Measurements from ENCODE around the gene GPR84.
A peak's percentile ranks its signal among the peaks of the same experiment; 100 is the strongest.

GPR84 gene

GRCh38 chr12:54364413-54364812 lies at the start of gene GPR84:
TSS of gene GPR84 (minus strand) at chr12:54364486. CDS start at chr12:54363851, 635 bp downstream.
- no peak for DNase-seq

GRCh38 chr12:54413284-54414190 lies 49.3 kb upstream of the GPR84 start:
- peak; percentile 81 for DNase-seq

- DNase-seq = no peak
Measured at GRCh38 chr12:54412786-54413185, 48.5 kb upstream of the GPR84 start.

GRCh38 chr12:54412348-54412747 lies 48.1 kb upstream of the GPR84 start:
- DNase-seq = no peak

GRCh38 chr12:54411391-54412241 lies 47.3 kb upstream of the GPR84 start:
- peak; percentile 70 for DNase-seq

GRCh38 chr12:54409267-54409666 lies 45.0 kb upstream of the GPR84 start:
- no peak for DNase-seq

- DNase-seq = no peak
Measured at GRCh38 chr12:54407183-54407905, 43.1 kb upstream of the GPR84 start.

GRCh38 chr12:54405573-54405972 lies 41.3 kb upstream of the GPR84 start:
- no peak for DNase-seq

- DNase-seq = no peak
Measured at GRCh38 chr12:54405106-54405505, 40.8 kb upstream of the GPR84 start.

GRCh38 chr12:54404061-54405004 lies 40.0 kb upstream of the GPR84 start:
- DNase-seq = peak; percentile 70

- no peak for DNase-seq
Measured at GRCh38 chr12:54401119-54401518, 36.8 kb upstream of the GPR84 start.

GRCh38 chr12:54398995-54399793 lies 34.9 kb upstream of the GPR84 start:
- DNase-seq = peak; percentile 95

- DNase-seq = no peak
Measured at GRCh38 chr12:54398218-54398617, 33.9 kb upstream of the GPR84 start.

GRCh38 chr12:54397157-54397556 lies 32.9 kb upstream of the GPR84 start:
- DNase-seq = no peak

GRCh38 chr12:54395545-54395944 lies 31.3 kb upstream of the GPR84 start:
- DNase-seq = no peak

- no peak for DNase-seq
Measured at GRCh38 chr12:54394986-54395385, 30.7 kb upstream of the GPR84 start.

- DNase-seq = no peak
Measured at GRCh38 chr12:54394281-54394719, 30.0 kb upstream of the GPR84 start.

GRCh38 chr12:54393743-54394142 lies 29.5 kb upstream of the GPR84 start:
- no peak for DNase-seq

- DNase-seq = no peak
Measured at GRCh38 chr12:54393207-54393609, 28.9 kb upstream of the GPR84 start.

- DNase-seq = no peak
Measured at GRCh38 chr12:54392485-54393206, 28.4 kb upstream of the GPR84 start.

All from activated T-cell treated with anti-CD3 and anti-CD28 coated beads, Interleukin-2, amount 50 U/mL, for 1 hour (primary cell).